H1 (cell line): ENCODE data around the gene LBH. TPM values are rescaled to one million over a fixed set of nuclear protein-coding genes. Genes with fewer than 3 reads are reported as not detected.

Source experiments
- polyA plus RNA-seq, 7 experiments: library from polyadenylated mRNA; depleted of rRNA in 3 of 7; stranded (reverse) in 5 of 7; unstranded in 2 of 7; fragments of >200 nt in 5 of 7; fragments of 200-250 nt in 2 of 7; gene quantifications; 1 replicate in 5 of 7; 2 replicates in 1 of 7; 4 replicates in 1 of 7; pipeline versions ENCODE4 v1.2.1 to v1.2.3, GENCODE V29; 2011 to 2013; ENCODE audit warnings: missing spikeins in 2 of 7, mixed read lengths in 2 of 7
- small RNA-seq: library from polyadenylated mRNA; stranded (forward); fragments of <200 nt; extraction: miRNeasy Mini kit (QIAGEN cat#:217004); gene quantifications from one replicate; pipeline ENCODE3, GENCODE V24; 2013; ENCODE audit not compliant: insufficient read depth
- total RNA-seq: library from RNA; stranded (reverse); fragmentation: NEBNext Ultra II Directional; extraction: Animal tissue kit (Norgen Biotek cat#: 25700); gene quantifications from 2 replicates; pipeline ENCODE4 v1.2.1, GENCODE V29; 2021

Gene LBH
- total and polyA plus RNA-seq, 2 of the 8 experiments (the other 6 are each of a cell fraction or from before 2014, with no cell fraction given), result 25.7 to 34.5 TPM

Small RNA genes within 50 kb of the gene (small RNA-seq; reads per million reads assigned to genes)
- not detected for gene SNORA10B

Other genes with a start within 250 kb of the LBH start
- gene YPEL5, start 84.5 kb upstream of the LBH start, total RNA-seq, result 28.0 and 28.6 TPM in 2 replicates
- 17.2 and 18.5 TPM in 2 replicates for gene YPEL5, start 84.5 kb upstream of the LBH start, polyA plus RNA-seq (2011; rRNA removed)
- 20.4 and 22.0 TPM in 2 replicates for gene LCLAT1, start 215.7 kb downstream of the LBH start, total RNA-seq
- gene LCLAT1, start 215.7 kb downstream of the LBH start, polyA plus RNA-seq (2011; rRNA removed), result 7.3 and 7.6 TPM in 2 replicates